Measurements from ENCODE around the gene MYB. TPM values are rescaled to one million over a fixed set of nuclear protein-coding genes. Genes with fewer than 3 reads are reported as not detected.

The MYB gene
- total and polyA plus RNA-seq, 2 of the 13 experiments (the other 11 are each of a cell fraction or from before 2014, with no cell fraction given), result 0.04 to 0.20 TPM

- no peak for FAIRE-seq
- H4K20me1 ChIP-seq (ENCODE audit: insufficient read depth, low read length), result no peaks in the 10 kb centered on the region
- intact Hi-C loops (cut with micrococcal nuclease; ENCODE audit: unreplicated experiment) (no loop called here), in situ Hi-C loops (cut with HindIII; ENCODE audit: extremely low pct_ligation_motif_present, low pct_unique_long_range_greater_than_20kb) (no loop called here)
- no TSS peak for BruUV-seq (replicated peaks)
- H3K79me2 ChIP-seq (ENCODE audit: insufficient read depth, low read length), result no peaks in the 10 kb centered on the region
- peaks cover 0 to 18% of the 10 kb centered on the region in 2 experiments; a peak in 2 of 5 replicates for H3K27me3 ChIP-seq (ENCODE audit: control insufficient read depth in 1 of 2, insufficient read depth in 2 of 2, low read length in 2 of 2)
- peaks cover 5% of the 10 kb centered on the region; the same call in 1 of the 2 replicates for H3K4me1 ChIP-seq (ENCODE audit: insufficient read depth, low read length)
- H3K9ac ChIP-seq (ENCODE audit: insufficient read depth, low read depth, low read length), result no peak overlapping the region
- POLR2A ChIA-PET, result no interaction called here
- no peak for ATAC-seq
- CTCF ChIA-PET (ENCODE audit: low intra/inter-chr PET ratio, low total read pairs), result no interaction called here
- no peaks in the 10 kb centered on the region for H3K36me3 ChIP-seq (replicated peaks in 1 of 2; ENCODE audit: control insufficient read depth in 1 of 2, insufficient read depth in 2 of 2, low read length in 2 of 2)
- no peak overlapping the region for H3K4me2 ChIP-seq (ENCODE audit: low read depth, low read length)
- no peaks in the 10 kb centered on the region for H3K9me3 ChIP-seq (ENCODE audit: low read length)
- H3K27ac ChIP-seq (ENCODE audit: extremely low read length, insufficient read depth, low read length), result no peak overlapping the region
- no peak overlapping the region for H3K4me3 ChIP-seq (replicated peaks in 1 of 3; ENCODE audit: insufficient read depth in 1 of 3, low read depth in 2 of 3, low read length in 3 of 3)
- 72% methylated on average over 4 of the region's 4 CpGs for WGBS (ENCODE audit: low lambda C conversion rate)
- no peak overlapping the region for H2AFZ ChIP-seq (ENCODE audit: low read length)
- no peak for DNase-seq (ENCODE audit: low spot score)
- TF ChIP-seq HES4 (CRISPR knock-in tag; IDR thresholded peaks at IDR 0.05; ENCODE audit: borderline replicate concordance) (no peak), NFIB (CRISPR knock-in tag; IDR thresholded peaks at IDR 0.05; ENCODE audit: borderline replicate concordance) (no peak), SP2 (CRISPR knock-in tag; IDR thresholded peaks at IDR 0.05) (no peak), ARHGAP35 (CRISPR knock-in tag; IDR thresholded peaks at IDR 0.05; ENCODE audit: borderline replicate concordance) (no peak), NFKB2 (CRISPR knock-in tag; IDR thresholded peaks at IDR 0.05; ENCODE audit: borderline replicate concordance) (no peak), HHEX (CRISPR knock-in tag; IDR thresholded peaks at IDR 0.05) (no peak), NFAT5 (CRISPR knock-in tag; IDR thresholded peaks at IDR 0.05) (no peak), HIVEP1 (CRISPR knock-in tag; IDR thresholded peaks at IDR 0.05) (no peak), TFDP1 (CRISPR knock-in tag; IDR thresholded peaks at IDR 0.05; ENCODE audit: borderline replicate concordance) (no peak), ZNF124 (CRISPR knock-in tag; IDR thresholded peaks at IDR 0.05) (no peak), ZNF746 (CRISPR knock-in tag; IDR thresholded peaks at IDR 0.05) (no peak), NONO (IDR thresholded peaks at IDR 0.05) (no peak), NONO (CRISPR knock-in tag; conservative IDR thresholded peaks at IDR 0.05) (no peak), FOXJ3 (CRISPR knock-in tag; IDR thresholded peaks at IDR 0.05; ENCODE audit: borderline replicate concordance) (no peak), ZNF3 (CRISPR knock-in tag; IDR thresholded peaks at IDR 0.05) (no peak), PTBP1 (IDR thresholded peaks at IDR 0.05; ENCODE audit: low read depth, low read length, poor library complexity, severe bottlenecking) (no peak)
- TF ChIP-seq, protein P1, sequence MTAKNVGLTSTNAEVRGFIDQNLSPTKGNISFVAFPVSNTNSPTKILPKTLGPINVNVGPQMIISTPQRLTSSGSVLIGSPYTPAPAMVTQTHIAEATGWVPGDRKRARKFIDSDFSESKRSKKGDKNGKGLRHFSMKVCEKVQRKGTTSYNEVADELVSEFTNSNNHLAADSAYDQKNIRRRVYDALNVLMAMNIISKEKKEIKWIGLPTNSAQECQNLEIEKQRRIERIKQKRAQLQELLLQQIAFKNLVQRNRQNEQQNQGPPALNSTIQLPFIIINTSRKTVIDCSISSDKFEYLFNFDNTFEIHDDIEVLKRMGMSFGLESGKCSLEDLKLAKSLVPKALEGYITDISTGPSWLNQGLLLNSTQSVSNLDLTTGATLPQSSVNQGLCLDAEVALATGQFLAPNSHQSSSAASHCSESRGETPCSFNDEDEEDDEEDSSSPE (CRISPR knock-in tag; IDR thresholded peaks at IDR 0.05), result no peak
- TF ChIP-seq, protein P2, sequence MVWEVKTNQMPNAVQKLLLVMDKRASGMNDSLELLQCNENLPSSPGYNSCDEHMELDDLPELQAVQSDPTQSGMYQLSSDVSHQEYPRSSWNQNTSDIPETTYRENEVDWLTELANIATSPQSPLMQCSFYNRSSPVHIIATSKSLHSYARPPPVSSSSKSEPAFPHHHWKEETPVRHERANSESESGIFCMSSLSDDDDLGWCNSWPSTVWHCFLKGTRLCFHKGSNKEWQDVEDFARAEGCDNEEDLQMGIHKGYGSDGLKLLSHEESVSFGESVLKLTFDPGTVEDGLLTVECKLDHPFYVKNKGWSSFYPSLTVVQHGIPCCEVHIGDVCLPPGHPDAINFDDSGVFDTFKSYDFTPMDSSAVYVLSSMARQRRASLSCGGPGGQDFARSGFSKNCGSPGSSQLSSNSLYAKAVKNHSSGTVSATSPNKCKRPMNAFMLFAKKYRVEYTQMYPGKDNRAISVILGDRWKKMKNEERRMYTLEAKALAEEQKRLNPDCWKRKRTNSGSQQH (CRISPR knock-in tag; IDR thresholded peaks at IDR 0.05; ENCODE audit: low read depth), result no peak
Observed at GRCh38 chr6:135260612-135261011, 79.5 kb downstream of the MYB start.
